GM10266 (cell line): ENCODE measurements around the gene IGF2.

Experiments used
- DNase-seq: peaks from one replicate; pipeline ENCODE4 v3.0.0; 2012; ENCODE audit errors: extremely low spot score
- CTCF ChIP-seq: IDR thresholded peaks from 2 replicates; pipeline ENCODE4 v1.5.1; 2012; ENCODE audit warnings: mild to moderate bottlenecking, low read depth; ENCODE audit not compliant: control insufficient read depth, insufficient read depth; ENCODE audit errors: missing control alignments

IGF2 gene

DNA sequence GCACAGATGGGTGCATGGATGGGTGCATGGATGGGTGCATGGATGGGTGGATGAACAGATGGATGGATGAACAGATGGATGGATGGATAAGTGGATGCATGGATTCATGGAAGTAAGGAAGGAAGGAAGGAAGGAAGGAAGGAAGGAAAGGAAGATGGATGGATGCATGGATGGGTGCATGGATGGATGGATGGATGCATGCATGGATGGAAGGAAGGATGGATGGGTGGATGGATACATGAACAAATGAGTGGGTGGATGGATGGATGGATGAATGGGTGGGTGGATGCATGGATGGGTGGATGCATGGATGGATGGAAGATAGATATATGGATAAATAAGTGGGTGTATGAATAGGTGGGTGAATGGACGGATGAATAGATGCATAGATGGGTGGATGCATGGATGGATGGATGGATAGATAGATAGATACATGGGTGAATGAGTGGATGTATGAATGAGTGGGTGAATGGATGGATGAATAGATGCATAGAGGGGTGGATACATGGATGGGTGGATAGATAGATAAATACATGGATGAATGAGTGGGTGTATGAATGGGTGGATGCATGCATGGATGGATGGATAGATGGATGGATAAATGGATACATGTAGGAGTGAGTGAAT is 32.5 kb downstream of the IGF2 start:
- no peak for TF ChIP-seq CTCF
- DNase-seq = no peak

DNA sequence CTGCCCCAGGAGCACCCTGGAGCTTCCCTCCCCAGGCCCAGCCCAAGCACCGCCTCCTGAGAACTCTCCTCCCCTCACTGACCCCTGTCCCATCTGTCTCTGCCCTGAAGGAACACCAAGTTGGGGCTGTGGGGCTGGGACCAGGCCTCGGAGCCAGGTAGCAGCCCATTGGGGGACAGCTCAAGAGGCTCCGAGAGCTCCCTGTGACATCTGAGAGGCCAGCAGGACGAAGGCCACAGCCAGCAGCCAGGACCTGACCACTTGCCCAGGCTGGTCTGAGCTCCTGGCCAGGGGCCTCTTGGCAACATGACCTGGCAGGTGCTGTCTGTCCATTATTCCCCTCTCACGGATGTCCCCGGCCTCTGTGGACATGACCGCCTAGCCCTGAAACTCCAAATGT is 33.7 kb downstream of the IGF2 start:
- TF ChIP-seq CTCF = no peak
- DNase-seq = no peak

DNA sequence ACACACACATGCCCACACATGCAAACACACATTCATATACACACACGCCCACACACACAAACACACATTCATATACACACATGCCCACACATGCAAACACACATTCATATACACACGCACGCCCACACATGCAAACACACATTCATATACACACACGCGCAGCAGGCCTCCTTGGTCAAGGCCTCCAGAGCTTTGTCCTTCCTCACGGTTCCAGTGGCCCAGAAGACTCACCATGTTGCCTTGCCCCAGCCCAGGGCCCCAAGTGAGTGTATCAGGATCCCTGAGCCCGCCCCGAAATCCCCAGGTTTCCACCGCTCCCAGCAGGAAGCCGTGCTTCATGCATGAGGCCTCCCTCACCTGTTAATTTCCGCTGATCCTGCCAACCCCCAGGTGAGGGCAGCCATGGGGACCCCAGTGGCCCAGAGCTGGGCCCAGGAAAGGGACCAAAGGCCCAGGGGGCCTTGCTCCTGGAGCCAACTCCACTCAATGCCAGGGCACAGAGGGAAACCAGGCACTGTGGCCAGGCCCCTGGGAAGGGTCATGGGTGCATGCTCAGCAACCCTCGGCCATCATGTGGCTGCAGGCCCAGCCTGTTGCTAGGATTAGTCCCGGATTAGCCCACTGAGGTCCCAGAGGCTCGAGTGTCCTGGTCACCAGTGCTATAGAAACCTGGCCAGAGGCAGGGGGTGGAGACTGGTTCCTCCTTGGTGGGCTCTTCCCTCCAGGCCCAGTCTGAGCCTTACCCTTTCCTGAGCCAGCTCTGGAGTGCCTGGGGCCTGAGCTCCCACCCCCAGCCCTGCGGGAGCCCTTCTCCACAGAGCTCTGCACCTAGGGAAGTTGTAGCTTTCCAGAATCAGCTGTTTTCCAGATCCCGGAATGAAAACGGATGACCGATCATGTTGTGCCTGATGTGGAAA is 34.4 kb downstream of the IGF2 start:
- TF ChIP-seq CTCF = no peak
- DNase-seq = no peak

DNA sequence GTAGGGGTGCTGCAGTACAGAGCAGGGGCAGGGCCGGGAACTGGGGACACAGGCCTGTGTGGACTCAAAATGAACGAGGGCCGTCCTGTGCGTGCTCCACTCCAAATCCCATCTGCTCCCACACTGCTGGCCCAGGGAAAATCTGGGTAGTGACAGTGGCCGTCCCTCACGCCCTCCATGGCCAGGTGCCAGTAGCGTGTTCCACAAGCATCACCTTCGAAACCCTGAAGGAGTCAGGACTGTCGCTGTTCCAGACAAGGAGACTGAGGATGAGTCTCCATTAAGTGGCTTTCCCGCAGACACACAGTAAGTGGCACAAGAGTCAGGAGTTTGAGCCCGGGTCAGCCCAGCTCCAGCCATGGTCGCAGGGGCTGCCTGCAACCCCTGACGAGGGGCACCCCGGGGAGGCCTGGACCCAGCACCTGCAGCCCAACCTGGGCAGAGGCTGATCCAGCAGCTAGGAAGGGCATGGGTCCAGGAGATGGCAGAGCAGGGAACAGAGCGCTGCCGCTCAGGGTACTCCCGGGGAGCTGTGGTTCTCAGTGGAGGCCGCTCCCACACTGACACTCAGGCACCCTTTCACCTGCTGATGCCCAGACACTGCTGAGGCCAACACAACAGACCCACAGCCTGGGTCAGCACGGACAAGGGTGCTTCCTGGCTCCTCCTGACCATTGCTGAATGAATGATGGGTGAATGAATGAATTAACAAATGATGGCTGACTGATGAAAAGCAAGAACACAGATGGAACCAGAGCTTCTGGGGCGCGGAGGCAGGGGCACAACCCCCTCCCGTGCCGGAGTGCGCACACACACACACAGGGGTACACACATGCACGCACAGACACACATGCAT is 35.3 kb downstream of the IGF2 start:
- DNase-seq = no peak
- no peak for TF ChIP-seq CTCF

- TF ChIP-seq CTCF = no peak
- DNase-seq = no peak
These were observed 36.3 kb downstream of the IGF2 start for GRCh38 chr11:2102883-2103213.

DNA sequence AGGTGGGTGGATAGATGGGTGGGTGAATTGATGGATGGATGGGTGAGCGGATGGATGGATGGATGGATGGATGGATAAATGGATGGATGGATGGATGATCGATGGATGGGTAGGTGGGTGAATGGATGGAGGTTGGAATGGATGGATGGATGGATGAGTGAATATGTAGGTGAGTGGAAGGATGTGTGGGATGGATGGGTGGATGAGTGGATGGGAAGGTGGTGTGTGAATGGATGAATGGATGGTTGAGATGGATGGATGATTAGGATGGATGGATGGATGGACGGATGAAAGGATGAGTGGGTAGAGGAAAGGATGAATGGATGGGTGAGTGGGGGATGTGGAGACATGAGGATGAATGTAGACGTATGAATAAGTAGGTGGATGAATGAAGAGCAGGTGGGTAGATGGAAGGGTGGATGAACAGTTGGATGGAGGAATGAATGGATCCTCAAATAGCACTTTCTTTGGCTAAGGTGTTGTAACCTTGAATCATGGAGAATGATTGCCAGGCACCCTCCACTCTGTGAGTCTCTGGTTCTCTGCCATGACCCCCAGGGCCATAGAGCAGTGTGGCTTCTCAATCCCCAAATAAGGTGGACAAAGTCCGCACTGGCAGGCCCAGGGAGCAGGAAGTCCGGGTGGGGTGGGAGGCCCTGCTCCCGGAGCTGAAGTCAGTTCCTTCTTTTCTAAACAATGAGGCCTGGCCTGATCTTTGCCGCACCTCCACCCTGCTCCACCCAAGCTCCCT is 36.9 kb downstream of the IGF2 start:
- TF ChIP-seq CTCF = no peak
- no peak for DNase-seq
